HK-2 (cell line): ENCODE results near the gene FAM118B.
"Not testable (repeated sequence)": the region's sequence is repeated elsewhere in the genome, so short reads cannot be mapped to it uniquely, and the experiment has no call there.

Source experiments
- DNase-seq: peaks from one replicate; pipeline ENCODE4 v3.0.0-alpha.2; 2018; ENCODE audit not compliant: unreplicated experiment

FAM118B gene

GRCh38 chr11:126268708-126269579 lies 57.4 kb downstream of the FAM118B start, which contains the start of the genes FOXRED1 and SRPRA:
TSS of gene FOXRED1 (plus strand) at chr11:126269154. CDS start at chr11:126269207, 53 bp downstream.
TSS of gene SRPRA (minus strand) at chr11:126268895. CDS start at chr11:126268804, 91 bp downstream.
- peak; percentile 97 for DNase-seq

- DNase-seq: no peak
Observed at GRCh38 chr11:126277322-126277721, 65.7 kb downstream of the FAM118B start.

- DNase-seq: no peak
Observed at GRCh38 chr11:126277780-126278179, 66.2 kb downstream of the FAM118B start.

- no peak for DNase-seq
Observed at GRCh38 chr11:126279191-126279590, 67.6 kb downstream of the FAM118B start.

- no peak for DNase-seq
Observed at GRCh38 chr11:126280595-126280994, 69.0 kb downstream of the FAM118B start.

- DNase-seq: no peak
Observed at GRCh38 chr11:126281245-126281644, 69.7 kb downstream of the FAM118B start.

GRCh38 chr11:126281666-126282175 lies 70.1 kb downstream of the FAM118B start:
- no peak for DNase-seq

GRCh38 chr11:126282361-126282735 lies 70.8 kb downstream of the FAM118B start:
- no peak for DNase-seq

- DNase-seq: peak; percentile 47
Observed at GRCh38 chr11:126282736-126283591, 71.4 kb downstream of the FAM118B start, which contains the start of gene TIRAP. TSS of gene TIRAP (plus strand) at chr11:126283093. CDS start at chr11:126290895, 7,802 bp downstream.

GRCh38 chr11:126284829-126285228 lies 73.2 kb downstream of the FAM118B start:
- peak; percentile 54 for DNase-seq

GRCh38 chr11:126288237-126288636 lies 76.7 kb downstream of the FAM118B start:
- no peak for DNase-seq

GRCh38 chr11:126290887-126291286 lies 79.3 kb downstream of the FAM118B start:
- DNase-seq: no peak

- no peak for DNase-seq
Observed at GRCh38 chr11:126293726-126294125, 82.1 kb downstream of the FAM118B start.

GRCh38 chr11:126297004-126297403 lies 85.4 kb downstream of the FAM118B start:
- no peak for DNase-seq

- DNase-seq: peak; percentile 85
Observed at GRCh38 chr11:126303623-126304456, 92.3 kb downstream of the FAM118B start, which contains the start of gene DCPS. TSS of gene DCPS (plus strand) at chr11:126304060. CDS start at chr11:126304081, 21 bp downstream.

GRCh38 chr11:126304457-126305075 lies 93.0 kb downstream of the FAM118B start:
- DNase-seq: no peak

- no peak for DNase-seq
Observed at GRCh38 chr11:126305699-126306098, 94.1 kb downstream of the FAM118B start.

GRCh38 chr11:126307706-126308105 lies 96.1 kb downstream of the FAM118B start:
- no peak for DNase-seq

- no peak for DNase-seq
Observed at GRCh38 chr11:126308271-126308671, 96.7 kb downstream of the FAM118B start.

- DNase-seq: not testable (repeated sequence)
Observed at GRCh38 chr11:126308771-126309170, 97.2 kb downstream of the FAM118B start.
